Measurements from ENCODE around the gene PAX6. TPM values are rescaled to one million over a fixed set of nuclear protein-coding genes. Genes with fewer than 3 reads are reported as not detected.

The PAX6 gene
- total RNA-seq, 4 donors from 2014 or later: 0.13 to 2.7 (median 0.67) TPM; not detected in 1

- 4 to 5% methylated on average over 48 to 59 of the region's 60 CpGs for WGBS, 2 donors
- no peak for TF ChIP-seq POLR2A (IDR thresholded peaks at IDR 0.05)
- TF ChIP-seq CTCF (IDR thresholded peaks at IDR 0.05): no peak
- intact Hi-C loops (cut with DNase I; ENCODE audit: low total_unique reads): no loop called here
- DNase-seq (ENCODE audit: low spot score in 2 of 2): peak in 1 of 2 donors; percentile 81
- H3K4me3 ChIP-seq (ENCODE audit: low read depth, poor library complexity, severe bottlenecking): no peak overlapping the region
Observed at GRCh38 chr11:31798554-31799434, 12.3 kb downstream of the PAX6 start.

GRCh38 chr11:31798057-31798553 is 13.0 kb downstream of the PAX6 start:
- 5 to 15% methylated on average over 21 of the region's 21 CpGs for WGBS, 2 donors
- H3K4me3 ChIP-seq (ENCODE audit: low read depth, poor library complexity, severe bottlenecking): no peak overlapping the region
- TF ChIP-seq CTCF (IDR thresholded peaks at IDR 0.05) (no peak), POLR2A (IDR thresholded peaks at IDR 0.05) (no peak)
- intact Hi-C loops (cut with DNase I; ENCODE audit: low total_unique reads): no loop called here
- no peak for DNase-seq (ENCODE audit: low spot score in 2 of 2)

GRCh38 chr11:31797190-31798056 is 13.7 kb downstream of the PAX6 start:
- DNase-seq (ENCODE audit: low spot score in 2 of 2): no peak
- H3K4me3 ChIP-seq (ENCODE audit: low read depth, poor library complexity, severe bottlenecking): no peak overlapping the region
- 31 to 40% methylated on average over 31 of the region's 31 CpGs for WGBS, 2 donors
- no peak for TF ChIP-seq CTCF (IDR thresholded peaks at IDR 0.05)
- intact Hi-C loops (cut with DNase I; ENCODE audit: low total_unique reads): no loop called here

GRCh38 chr11:31796499-31797189 is 14.5 kb downstream of the PAX6 start:
- 70 to 71% methylated on average over 19 of the region's 19 CpGs for WGBS, 2 donors
- TF ChIP-seq POLR2A (IDR thresholded peaks at IDR 0.05): no peak
- intact Hi-C loops (cut with DNase I; ENCODE audit: low total_unique reads): no loop called here
- DNase-seq (ENCODE audit: low spot score in 2 of 2): peak in 1 of 2 donors; percentile 77
- H3K4me3 ChIP-seq (ENCODE audit: low read depth, poor library complexity, severe bottlenecking): no peak overlapping the region

- TF ChIP-seq CTCF (IDR thresholded peaks at IDR 0.05): no peak
- H3K4me3 ChIP-seq (ENCODE audit: low read depth, poor library complexity, severe bottlenecking): no peak overlapping the region
- peak in 1 of 2 donors; percentile 48 for DNase-seq (ENCODE audit: low spot score in 2 of 2)
- intact Hi-C loops (cut with DNase I; ENCODE audit: low total_unique reads): no loop called here
- WGBS, 2 donors: 83 to 87% methylated on average over 22 of the region's 22 CpGs
Observed at GRCh38 chr11:31795706-31796498, 15.2 kb downstream of the PAX6 start.
